Colonic mucosa (tissue), 4 donors: Measurements from ENCODE around the gene GAS5. TPM values are rescaled to one million over a fixed set of nuclear protein-coding genes. Genes with fewer than 3 reads are reported as not detected.
"Not testable (repeated sequence)": the region's sequence is repeated elsewhere in the genome, so short reads cannot be mapped to it uniquely, and the experiment has no call there.

ENCODE experiments used
- DNase-seq: peaks from one replicate; pipeline ENCODE4 v3.0.0-alpha.2; 2020
- H3K27ac ChIP-seq: fragments of 200-600 bp; one replicate; pipeline ENCODE4 v1.8.0; 2021
- H3K27me3 ChIP-seq: fragments of 200-600 bp; one replicate; pipeline ENCODE4 v1.8.0; 2021
- H3K36me3 ChIP-seq: fragments of 200-600 bp; one replicate; pipeline ENCODE4 v1.8.0; 2021
- H3K4me1 ChIP-seq: fragments of 200-600 bp; one replicate; pipeline ENCODE4 v1.8.0; 2021; ENCODE audit warnings: mild to moderate bottlenecking
- H3K4me3 ChIP-seq: fragments of 200-600 bp; one replicate; pipeline ENCODE4 v1.8.0; 2021
- H3K9ac ChIP-seq, 2 donors: one replicate each; pipeline ENCODE4 v1.7.0; 2013; ENCODE audit warnings: control low read depth in 2 of 2, low read depth in 2 of 2, low read length in 2 of 2
- H3K9me3 ChIP-seq: fragments of 200-600 bp; one replicate; pipeline ENCODE4 v1.8.0; 2021
- CTCF ChIP-seq: fragments of 200-600 bp; IDR thresholded peaks from one replicate; pipeline ENCODE4 v1.8.0; 2022; ENCODE audit warnings: antibody characterized with exemption, mild to moderate bottlenecking
- intact Hi-C: fragments of 100-400 bp; cut with DNase I; formaldehyde crosslinking; loops from one replicate; pipeline ENCODE4 v1.14.1; 2022
- total RNA-seq, 2 donors: library from RNA; stranded (reverse); fragmentation: NEBNext Ultra II Directional in 1 of 2; extraction: Animal tissue kit (Norgen Biotek cat#: 25700) in 1 of 2; gene quantifications; one replicate each; pipeline ENCODE4 v1.2.1, GENCODE V29; 2021
- donor health status: healthy.
- donor health status: DM: no; HTN: no; CAD: no.
- donor health status: DM: no; HTN: no; CAD: no.

Gene GAS5
- total RNA-seq, 2 donors from 2014 or later = 207 to 247 TPM

GRCh38 chr1:173862769-173863223 lies 5.0 kb downstream of the GAS5 start:
- intact Hi-C loops = no loop called here
- H3K4me3 ChIP-seq = no peak overlapping the region
- H3K9me3 ChIP-seq = no peaks in the 10 kb centered on the region
- no peaks in the 10 kb centered on the region for H3K27me3 ChIP-seq
- TF ChIP-seq CTCF = no peak
- DNase-seq = no peak
- H3K36me3 ChIP-seq = peaks cover 6% of the 10 kb centered on the region
- no peak overlapping the region for H3K9ac ChIP-seq
- H3K4me1 ChIP-seq = peaks cover 5% of the 10 kb centered on the region
- H3K27ac ChIP-seq = no peak overlapping the region

- H3K36me3 ChIP-seq, intact Hi-C loops, H3K4me3 ChIP-seq, H3K27me3 ChIP-seq, DNase-seq, H3K9ac ChIP-seq, H3K9me3 ChIP-seq, H3K4me1 ChIP-seq, H3K27ac ChIP-seq: not testable (repeated sequence)
Observed at GRCh38 chr1:173862146-173862768, 5.5 kb downstream of the GAS5 start.

- no peak for TF ChIP-seq CTCF
- Histone ChIP-seq H3K27me3 (no peaks in the 10 kb centered on the region), H3K4me1 (peaks cover 5% of the 10 kb centered on the region), H3K27ac (no peak overlapping the region), H3K36me3 (peaks cover 6% of the 10 kb centered on the region), H3K4me3 (no peak overlapping the region), H3K9ac (no peak overlapping the region), H3K9me3 (no peaks in the 10 kb centered on the region)
- intact Hi-C loops = no loop called here
- no peak for DNase-seq
Observed at GRCh38 chr1:173861731-173862145, 6.1 kb downstream of the GAS5 start.

GRCh38 chr1:173860065-173860464 lies 7.7 kb downstream of the GAS5 start:
- TF ChIP-seq CTCF = no peak
- intact Hi-C loops = no loop called here
- no peaks in the 10 kb centered on the region for H3K9me3 ChIP-seq
- H3K36me3 ChIP-seq = peaks cover 6% of the 10 kb centered on the region
- H3K27ac ChIP-seq = no peak overlapping the region
- no peak overlapping the region for H3K4me3 ChIP-seq
- H3K4me1 ChIP-seq = peaks cover 1% of the 10 kb centered on the region
- H3K9ac ChIP-seq = no peak overlapping the region
- DNase-seq = no peak
- no peaks in the 10 kb centered on the region for H3K27me3 ChIP-seq

- H3K36me3 ChIP-seq = not testable (repeated sequence)
Observed at GRCh38 chr1:173859547-173859946, 8.2 kb downstream of the GAS5 start.

GRCh38 chr1:173857363-173857917 lies 10.3 kb downstream of the GAS5 start:
- no peak for DNase-seq

More at GRCh38 chr1:173859547-173859946, 8.2 kb downstream of the GAS5 start:
- H3K27me3 ChIP-seq, H3K27ac ChIP-seq, intact Hi-C loops, DNase-seq, H3K4me3 ChIP-seq, H3K9me3 ChIP-seq, H3K9ac ChIP-seq, H3K4me1 ChIP-seq: not testable (repeated sequence)

More at GRCh38 chr1:173857363-173857917, 10.3 kb downstream of the GAS5 start:
- H3K27me3 ChIP-seq = no peaks in the 10 kb centered on the region
- no peaks in the 10 kb centered on the region for H3K9me3 ChIP-seq
- peaks cover 7% of the 10 kb centered on the region for H3K36me3 ChIP-seq
- H3K9ac ChIP-seq = no peak overlapping the region
- intact Hi-C loops = no loop called here
- H3K4me3 ChIP-seq = no peak overlapping the region
- no peak overlapping the region for H3K27ac ChIP-seq
- H3K4me1 ChIP-seq = no peaks in the 10 kb centered on the region
- no peak for TF ChIP-seq CTCF
